Thyroid gland (tissue), 4 donors: ENCODE data around the gene SMKR1. TPM values are rescaled to one million over a fixed set of nuclear protein-coding genes. Genes with fewer than 3 reads are reported as not detected.
"Not testable (repeated sequence)": the region's sequence is repeated elsewhere in the genome, so short reads cannot be mapped to it uniquely, and the experiment has no call there.

ENCODE experiments used
- DNase-seq, 2 donors: peaks; one replicate each; pipeline ENCODE4 v3.0.0-alpha.2; 2019
- H3K27ac ChIP-seq, 3 donors: fragments of 200-600 bp; sonication (generic); 1 replicate in 2 of 3; 2 replicates in 1 of 3; pipeline ENCODE4 v1.5.1; 2016 to 2019; ENCODE audit warnings: mild to moderate bottlenecking in 1 of 3, moderate library complexity in 1 of 3
- H3K27me3 ChIP-seq: fragments of 200-600 bp; sonication (generic); one replicate; pipeline ENCODE4 v1.5.1; 2019
- H3K36me3 ChIP-seq, 2 donors: fragments of 200-600 bp; sonication (generic); one replicate each; pipeline ENCODE4 v1.5.1; 2016 to 2019
- H3K4me1 ChIP-seq, 2 donors: fragments of 200-600 bp; sonication (generic); one replicate each; pipeline ENCODE4 v1.5.1; 2017 to 2019
- H3K4me3 ChIP-seq, 3 donors: fragments of 200-600 bp; sonication (generic); replicated peaks in 1 of 3; 1 replicate in 2 of 3; 2 replicates in 1 of 3; pipeline ENCODE4 v1.5.1; 2016; ENCODE audit warnings: mild to moderate bottlenecking in 1 of 3
- H3K9me3 ChIP-seq: fragments of 200-600 bp; sonication (generic); one replicate; pipeline ENCODE4 v1.5.1; 2017
- CTCF ChIP-seq, 6 experiments: fragments of 200-600 bp in 3 of 6; fragments of 450-650 bp in 3 of 6; sonication (generic) in 3 of 6; IDR thresholded peaks; one replicate each; pipeline ENCODE4 v1.5.1; 2016 to 2019; ENCODE audit warnings: antibody characterized with exemption in 6 of 6, mild to moderate bottlenecking in 2 of 6, inconsistent platforms in 1 of 6, moderate library complexity in 1 of 6
- POLR2A ChIP-seq, 2 donors: fragments of 450-650 bp; IDR thresholded peaks; one replicate each; pipeline ENCODE4 v1.6.1; 2017; ENCODE audit warnings: antibody characterized with exemption in 2 of 2, mild to moderate bottlenecking in 2 of 2, moderate library complexity in 1 of 2
- WGBS, 2 donors: methylation state at CpG; one replicate each; pipeline ENCODE4 v1.1.5; 2017; 5-methylcytosine and 5-hydroxymethylcytosine counted together
- intact Hi-C: fragments of 100-400 bp; cut with DNase I; formaldehyde crosslinking; loops from one replicate; pipeline ENCODE4 v1.15.1; 2023
- total RNA-seq, 4 donors: library from RNA; depleted of rRNA; stranded (reverse); fragments of >200 nt; gene quantifications; one replicate each; pipeline ENCODE4 v1.2.3, GENCODE V29; 2016

The SMKR1 gene
- total RNA-seq, 4 donors from 2014 or later: 0.56 to 2.7 (median 1.1) TPM

- no peak overlapping the region for H3K27ac ChIP-seq
- no peak for DNase-seq
- no peaks in the 10 kb centered on the region for H3K4me1 ChIP-seq
- 92 to 96% methylated on average over 6 of the region's 6 CpGs for WGBS, 2 donors
- no peaks in the 10 kb centered on the region for H3K36me3 ChIP-seq
- H3K4me3 ChIP-seq: no peak overlapping the region
- TF ChIP-seq POLR2A (IDR thresholded peaks at IDR 0.05): no peak
- no peak for TF ChIP-seq CTCF (IDR thresholded peaks at IDR 0.05)
- no peaks in the 10 kb centered on the region for H3K27me3 ChIP-seq
- H3K9me3 ChIP-seq: no peaks in the 10 kb centered on the region
- intact Hi-C loops: no loop called here
Measured at GRCh38 chr7:129480674-129481363, 21.5 kb upstream of the SMKR1 start.

- H3K4me1 ChIP-seq, DNase-seq, H3K36me3 ChIP-seq, H3K27ac ChIP-seq, H3K4me3 ChIP-seq, H3K27me3 ChIP-seq, intact Hi-C loops, H3K9me3 ChIP-seq: not testable (repeated sequence)
- 98 to 99% methylated on average over 6 of the region's 6 CpGs for WGBS, 2 donors
Measured at GRCh38 chr7:129481376-129481775, 21.0 kb upstream of the SMKR1 start.

- Histone ChIP-seq H3K9me3 (no peaks in the 10 kb centered on the region), H3K36me3 (no peaks in the 10 kb centered on the region), H3K27ac (no peak overlapping the region), H3K27me3 (no peaks in the 10 kb centered on the region), H3K4me1 (no peaks in the 10 kb centered on the region), H3K4me3 (no peak overlapping the region)
- intact Hi-C loops: no loop called here
- no peak for DNase-seq
- WGBS, 2 donors: 96% methylated on average over 8 of the region's 8 CpGs
- TF ChIP-seq POLR2A (IDR thresholded peaks at IDR 0.05) (no peak), CTCF (IDR thresholded peaks at IDR 0.05) (no peak)
Measured at GRCh38 chr7:129482781-129483180, 19.6 kb upstream of the SMKR1 start.

- no peaks in the 10 kb centered on the region for H3K36me3 ChIP-seq
- no peak overlapping the region for H3K4me3 ChIP-seq
- intact Hi-C loops: no loop called here
- TF ChIP-seq CTCF (IDR thresholded peaks at IDR 0.05) (no peak), POLR2A (IDR thresholded peaks at IDR 0.05) (no peak)
- H3K27ac ChIP-seq: no peak overlapping the region
- H3K27me3 ChIP-seq: no peaks in the 10 kb centered on the region
- no peaks in the 10 kb centered on the region for H3K9me3 ChIP-seq
- H3K4me1 ChIP-seq: no peaks in the 10 kb centered on the region
- no peak for DNase-seq
- 67 to 72% methylated on average over 3 of the region's 3 CpGs for WGBS, 2 donors
Measured at GRCh38 chr7:129489491-129489890, 12.8 kb upstream of the SMKR1 start.

GRCh38 chr7:129492391-129492790 is 9.9 kb upstream of the SMKR1 start:
- intact Hi-C loops: no loop called here
- Histone ChIP-seq H3K4me1 (no peaks in the 10 kb centered on the region), H3K27ac (no peak overlapping the region), H3K27me3 (no peaks in the 10 kb centered on the region), H3K4me3 (no peak overlapping the region), H3K36me3 (no peaks in the 10 kb centered on the region), H3K9me3 (no peaks in the 10 kb centered on the region)
- 86% methylated on average over 2 of the region's 2 CpGs for WGBS, 2 donors
- DNase-seq: no peak
- TF ChIP-seq CTCF (IDR thresholded peaks at IDR 0.05): no peak
- TF ChIP-seq POLR2A (IDR thresholded peaks at IDR 0.05): no peak
